Skeletal muscle satellite cell (primary cell): ENCODE results near the gene SPARC.

Source experiments
- H3K27me3 ChIP-seq: 2 replicates; pipeline ENCODE4 v1.7.0; 2013; ENCODE audit warnings: low read length; ENCODE audit not compliant: control insufficient read depth, insufficient read depth
- H3K36me3 ChIP-seq: 2 replicates; pipeline ENCODE4 v1.7.0; 2013; ENCODE audit warnings: mild to moderate bottlenecking, control low read depth, low read length; ENCODE audit not compliant: insufficient read depth
- H3K4me1 ChIP-seq: 2 replicates; pipeline ENCODE4 v1.7.0; 2013; ENCODE audit warnings: low read length; ENCODE audit not compliant: control insufficient read depth, insufficient read depth
- H3K4me2 ChIP-seq: 2 replicates; pipeline ENCODE4 v1.7.0; 2013; ENCODE audit warnings: mild to moderate bottlenecking, low read length
- H3K4me3 ChIP-seq: 2 replicates; pipeline ENCODE4 v1.7.0; 2013; ENCODE audit warnings: low read length
- H3K9ac ChIP-seq: 2 replicates; pipeline ENCODE4 v1.7.0; 2013; ENCODE audit warnings: mild to moderate bottlenecking, low read depth, low read length, moderate library complexity
- H3K9me3 ChIP-seq: replicated peaks from 2 replicates; pipeline ENCODE4 v1.7.0; 2013; ENCODE audit warnings: mild to moderate bottlenecking, control low read depth, low read length

SPARC gene

GRCh38 chr5:151664694-151665585, 21.8 kb downstream of the SPARC start:
- H3K9ac ChIP-seq = peak overlapping the region; percentile 12
- peaks cover 65% of the 10 kb centered on the region for H3K4me1 ChIP-seq
- H3K9me3 ChIP-seq = no peaks in the 10 kb centered on the region
- peak overlapping the region; percentile 21 for H3K4me2 ChIP-seq
- no peaks in the 10 kb centered on the region for H3K27me3 ChIP-seq
- peaks cover 90% of the 10 kb centered on the region for H3K36me3 ChIP-seq
- no peak overlapping the region for H3K4me3 ChIP-seq

DNA sequence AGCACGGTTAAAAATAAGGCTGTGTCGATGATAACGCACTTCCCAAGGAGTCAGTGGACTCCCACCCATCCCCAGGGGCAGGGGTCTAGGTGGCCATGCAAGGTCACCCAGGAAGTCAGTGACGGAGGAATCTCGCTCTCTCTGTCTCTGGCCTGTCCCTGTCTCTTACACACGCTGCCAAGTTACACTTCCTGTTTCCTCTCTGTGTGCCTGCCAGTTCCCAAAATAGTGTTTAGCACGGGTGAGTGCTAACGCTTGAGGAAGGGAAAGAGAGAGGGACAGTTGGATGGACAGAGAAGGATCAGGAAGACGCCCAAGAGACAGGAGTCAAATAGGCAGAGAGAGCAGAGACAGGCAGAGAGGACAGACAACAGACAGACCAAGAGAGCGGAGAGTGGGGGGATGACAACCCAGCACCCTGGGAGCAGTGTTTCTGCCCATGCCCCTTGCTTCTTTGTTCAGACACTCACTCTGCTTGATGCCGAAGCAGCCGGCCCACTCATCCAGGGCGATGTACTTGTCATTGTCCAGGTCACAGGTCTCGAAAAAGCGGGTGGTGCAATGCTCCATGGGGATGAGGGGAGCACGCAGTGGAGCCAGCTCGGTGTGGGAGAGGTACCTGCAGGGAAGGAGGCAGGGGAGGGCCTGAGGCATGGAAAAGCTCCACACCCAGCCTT, 23.0 kb downstream of the SPARC start:
- Histone ChIP-seq H3K4me1 (peaks cover 75% of the 10 kb centered on the region), H3K9me3 (no peaks in the 10 kb centered on the region), H3K36me3 (peaks cover 78% of the 10 kb centered on the region)

GRCh38 chr5:151662805-151663204, 23.9 kb downstream of the SPARC start:
- H3K4me3 ChIP-seq = no peak overlapping the region
- no peak overlapping the region for H3K9ac ChIP-seq
- peaks cover 78% of the 10 kb centered on the region for H3K4me1 ChIP-seq
- H3K36me3 ChIP-seq = peaks cover 70% of the 10 kb centered on the region
- no peaks in the 10 kb centered on the region for H3K27me3 ChIP-seq
- H3K9me3 ChIP-seq = no peaks in the 10 kb centered on the region
- H3K4me2 ChIP-seq = no peak overlapping the region

More for the DNA sequence above, 23.0 kb downstream of the SPARC start:
- H3K4me2 ChIP-seq = peak overlapping the region; percentile 4
- peak overlapping the region; percentile 12 for H3K9ac ChIP-seq
- H3K4me3 ChIP-seq = no peak overlapping the region
- no peaks in the 10 kb centered on the region for H3K27me3 ChIP-seq

DNA sequence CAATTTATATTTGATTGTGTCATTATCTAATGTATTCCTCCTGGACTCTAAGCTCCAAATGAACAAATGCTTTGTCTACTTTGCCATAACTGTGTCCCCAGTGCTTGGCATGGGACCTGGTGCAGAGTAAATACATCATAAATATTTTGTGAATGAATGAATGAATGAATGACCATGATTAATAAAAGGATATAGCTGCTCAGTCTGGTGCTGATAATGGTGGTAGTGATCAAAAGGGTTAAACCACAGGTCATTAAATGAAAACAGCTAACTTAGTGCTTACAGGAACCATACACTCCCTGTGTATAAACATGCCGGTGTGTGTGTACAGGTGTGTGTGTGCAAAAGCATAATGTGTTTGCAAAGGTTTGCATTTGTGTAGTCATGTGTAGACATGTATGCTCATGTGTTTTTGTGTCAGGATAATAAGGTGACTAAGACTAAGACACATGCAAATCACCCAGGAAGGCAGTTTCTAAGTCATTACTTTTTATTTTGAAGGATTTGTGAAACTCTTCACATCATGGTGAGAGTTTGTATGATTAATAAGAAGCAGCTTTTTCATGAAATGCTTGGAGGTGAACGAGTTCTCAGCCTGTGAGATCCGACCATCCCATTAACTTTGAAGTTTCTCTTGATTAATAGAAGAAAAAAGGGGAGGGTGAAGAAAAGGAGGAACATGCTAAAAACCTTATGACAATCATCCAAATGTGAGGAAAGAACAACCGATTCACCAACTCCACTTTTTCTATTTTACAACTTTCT, 24.6 kb downstream of the SPARC start:
- H3K9me3 ChIP-seq = no peaks in the 10 kb centered on the region
- H3K4me2 ChIP-seq = no peak overlapping the region
- H3K36me3 ChIP-seq = peaks cover 63% of the 10 kb centered on the region
- no peak overlapping the region for H3K4me3 ChIP-seq
- no peaks in the 10 kb centered on the region for H3K27me3 ChIP-seq
- peaks cover 76% of the 10 kb centered on the region for H3K4me1 ChIP-seq
- H3K9ac ChIP-seq = no peak overlapping the region

DNA sequence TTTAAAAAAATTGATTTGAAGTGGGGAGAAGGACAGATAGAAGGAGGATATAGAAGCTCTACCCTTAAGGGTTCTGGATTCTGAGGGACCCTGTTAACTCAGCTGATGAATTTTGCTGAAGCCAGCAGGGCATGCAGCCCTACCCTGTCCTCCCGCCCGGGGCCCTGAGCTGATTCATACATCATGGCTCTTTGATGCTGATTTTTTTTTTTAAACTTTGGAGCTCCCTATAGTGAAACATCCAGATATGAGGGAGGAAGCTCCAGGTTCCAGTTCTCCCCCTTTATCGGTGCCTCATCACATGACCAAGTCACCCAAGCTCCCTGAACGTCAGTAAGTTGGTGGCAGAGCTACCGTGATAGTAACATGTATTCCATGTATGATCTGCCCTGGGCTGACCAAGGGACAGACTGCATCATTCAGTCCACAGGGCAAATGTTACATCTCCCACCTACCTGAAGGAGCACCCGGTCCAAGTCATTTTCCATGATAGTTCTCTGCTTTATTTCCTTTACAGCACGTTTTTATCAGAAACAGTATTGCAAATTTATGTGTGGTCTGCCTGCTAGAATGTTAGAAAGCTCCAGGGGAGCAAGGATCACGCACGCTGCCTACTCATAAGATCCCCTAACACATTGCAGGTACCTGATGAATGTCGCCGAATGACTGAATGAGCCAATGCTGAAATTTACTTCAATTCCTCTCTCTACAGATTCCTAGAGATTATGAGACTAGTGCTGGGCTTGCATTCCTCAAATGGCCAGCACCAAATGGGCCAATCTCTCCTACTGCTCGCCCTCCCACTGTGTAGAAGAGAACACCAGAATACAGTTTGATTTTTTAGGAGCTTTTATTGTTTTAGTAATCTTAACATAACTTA, 25.9 kb downstream of the SPARC start:
- Histone ChIP-seq H3K4me1 (peaks cover 65% of the 10 kb centered on the region), H3K9ac (peak overlapping the region; percentile 26), H3K36me3 (peaks cover 51% of the 10 kb centered on the region), H3K4me3 (no peak overlapping the region), H3K27me3 (no peaks in the 10 kb centered on the region), H3K9me3 (no peaks in the 10 kb centered on the region), H3K4me2 (peak overlapping the region; percentile 15)

GRCh38 chr5:151659001-151659754, 27.5 kb downstream of the SPARC start:
- Histone ChIP-seq H3K27me3 (no peaks in the 10 kb centered on the region), H3K4me1 (peaks cover 48% of the 10 kb centered on the region), H3K36me3 (peaks cover 34% of the 10 kb centered on the region), H3K4me2 (peak overlapping the region; percentile 10), H3K4me3 (no peak overlapping the region), H3K9me3 (no peaks in the 10 kb centered on the region), H3K9ac (no peak overlapping the region)

DNA sequence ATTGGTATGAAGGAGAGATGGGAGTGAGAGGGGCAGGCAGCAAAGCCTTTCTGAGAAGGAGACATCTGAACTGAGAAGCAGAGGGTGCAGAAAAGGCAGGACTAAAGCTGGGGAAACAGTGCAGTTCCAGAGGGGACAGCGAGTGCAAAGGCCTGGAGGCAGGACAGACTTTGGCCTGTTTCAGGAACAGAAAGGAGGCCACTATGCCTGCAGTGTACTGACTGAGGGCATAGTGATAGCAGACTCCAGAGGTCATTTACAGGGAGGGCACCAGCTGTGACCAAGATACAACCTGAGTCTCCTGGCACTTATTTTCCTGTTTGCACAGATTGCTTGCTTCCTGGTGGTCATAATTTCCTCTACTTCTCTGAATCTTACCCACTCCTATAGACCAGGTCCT, 29.6 kb downstream of the SPARC start:
- Histone ChIP-seq H3K36me3 (peaks cover 14% of the 10 kb centered on the region), H3K4me3 (no peak overlapping the region), H3K27me3 (no peaks in the 10 kb centered on the region), H3K9me3 (no peaks in the 10 kb centered on the region), H3K4me1 (peaks cover 30% of the 10 kb centered on the region), H3K4me2 (no peak overlapping the region), H3K9ac (no peak overlapping the region)

DNA sequence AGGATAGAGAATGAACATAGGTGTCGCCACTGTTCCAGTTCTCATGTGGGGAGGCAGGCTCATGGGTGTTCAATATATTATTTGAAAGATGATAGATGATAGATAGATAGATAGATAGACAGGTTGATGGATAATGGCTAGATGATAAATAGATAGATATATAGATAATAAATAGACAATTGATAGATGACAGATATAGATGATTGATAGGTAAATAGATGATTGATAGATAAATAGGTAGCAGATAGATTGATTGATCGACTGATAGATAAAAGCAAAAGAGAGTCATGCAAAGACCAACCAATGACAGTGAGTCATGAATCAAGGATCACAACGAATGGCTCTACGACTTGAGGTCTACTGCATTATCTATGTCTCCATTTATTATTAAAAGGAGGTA, 30.4 kb downstream of the SPARC start:
- Histone ChIP-seq H3K36me3 (peaks cover 6% of the 10 kb centered on the region), H3K4me1 (peaks cover 22% of the 10 kb centered on the region), H3K9me3 (no peaks in the 10 kb centered on the region), H3K4me3 (no peak overlapping the region), H3K9ac (no peak overlapping the region), H3K27me3 (no peaks in the 10 kb centered on the region), H3K4me2 (no peak overlapping the region)

DNA sequence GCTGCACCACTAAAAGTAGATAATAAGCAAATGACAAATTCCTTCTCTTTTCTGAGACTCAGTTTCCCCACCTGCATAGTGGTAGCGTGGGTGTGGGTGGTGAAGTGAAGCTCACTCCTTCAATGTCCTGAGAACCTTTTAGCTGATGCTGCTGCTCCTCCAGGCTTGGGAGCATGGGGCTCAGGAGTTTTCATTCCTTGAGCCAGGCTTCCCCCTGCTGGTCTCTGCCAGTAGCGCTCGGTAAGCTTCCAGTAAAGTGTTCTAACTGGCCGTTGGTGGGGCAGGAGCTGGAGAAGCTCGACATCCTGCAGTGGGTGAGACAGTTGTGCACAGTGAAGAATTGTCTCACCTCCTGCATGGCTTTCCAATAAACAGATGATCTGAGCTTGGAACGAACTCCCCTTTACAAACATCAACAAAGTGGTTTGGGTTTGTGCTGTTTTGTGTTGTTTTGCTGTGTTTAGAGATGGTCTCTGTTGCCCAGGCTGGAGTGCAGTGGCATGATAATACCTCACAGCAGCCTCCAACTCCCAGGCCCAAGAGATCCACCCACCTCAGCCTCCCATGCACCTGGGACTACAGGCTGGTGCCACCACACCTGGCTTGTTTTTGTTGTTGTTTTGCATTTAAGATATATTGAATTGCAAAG, 34.6 kb downstream of the SPARC start:
- Histone ChIP-seq H3K27me3 (no peaks in the 10 kb centered on the region), H3K4me2 (no peak overlapping the region), H3K36me3 (no peaks in the 10 kb centered on the region), H3K9ac (no peak overlapping the region), H3K9me3 (no peaks in the 10 kb centered on the region), H3K4me1 (no peaks in the 10 kb centered on the region), H3K4me3 (no peak overlapping the region)

DNA sequence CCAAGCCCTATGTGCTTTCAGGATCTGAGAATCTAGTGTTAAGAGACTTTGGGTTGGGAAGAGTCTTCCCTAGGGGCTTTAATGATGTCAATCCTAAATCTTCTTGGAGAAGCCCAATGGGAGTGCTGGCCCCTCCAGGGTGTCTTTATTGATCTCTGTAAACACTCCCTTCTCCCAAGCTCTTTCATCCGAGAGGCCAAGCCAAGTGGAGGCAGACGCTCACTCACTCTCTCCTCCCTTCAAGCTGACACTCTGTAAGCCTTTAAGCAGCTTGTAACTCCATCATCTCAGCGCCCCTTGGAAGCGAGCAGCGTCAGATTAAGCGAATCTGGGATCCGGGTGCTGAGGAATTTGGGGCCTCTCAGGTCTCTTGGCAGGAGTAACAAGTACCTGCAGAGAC, 37.7 kb downstream of the SPARC start:
- Histone ChIP-seq H3K27me3 (peaks cover 20% of the 10 kb centered on the region), H3K4me2 (no peak overlapping the region), H3K36me3 (no peaks in the 10 kb centered on the region), H3K9ac (no peak overlapping the region), H3K4me1 (no peaks in the 10 kb centered on the region), H3K9me3 (no peaks in the 10 kb centered on the region), H3K4me3 (no peak overlapping the region)
